Muscle layer of colon (tissue), 2 donors: Measurements from ENCODE around the gene ROPN1.

Source experiments
- H3K27ac ChIP-seq: one replicate; pipeline ENCODE4 v1.7.0; 2013; ENCODE audit warnings: low read depth, mild to moderate bottlenecking, low read length, moderate library complexity
- H3K27me3 ChIP-seq, 2 donors: one replicate each; pipeline ENCODE4 v1.7.0; 2013; ENCODE audit warnings: low read length in 2 of 2, mild to moderate bottlenecking in 2 of 2; ENCODE audit not compliant: insufficient read depth in 2 of 2, control insufficient read depth in 1 of 2
- H3K36me3 ChIP-seq: one replicate; pipeline ENCODE4 v1.7.0; 2013; ENCODE audit warnings: mild to moderate bottlenecking, low read length; ENCODE audit not compliant: insufficient read depth
- H3K4me1 ChIP-seq: one replicate; pipeline ENCODE4 v1.7.0; 2013; ENCODE audit warnings: mild to moderate bottlenecking, low read length; ENCODE audit not compliant: insufficient read depth
- H3K4me3 ChIP-seq, 2 donors: one replicate each; pipeline ENCODE4 v1.7.0; 2013; ENCODE audit warnings: low read length in 2 of 2, low read depth in 1 of 2, mild to moderate bottlenecking in 1 of 2, moderate library complexity in 1 of 2
- H3K9ac ChIP-seq: one replicate; pipeline ENCODE4 v1.7.0; 2013; ENCODE audit warnings: low read length
- H3K9me3 ChIP-seq: one replicate; pipeline ENCODE4 v1.7.0; 2013; ENCODE audit warnings: mild to moderate bottlenecking, low read length
- donor health status: abdominal sarcoma.
- donor health status: Adenocarcinoma of cecum.

Gene ROPN1

DNA sequence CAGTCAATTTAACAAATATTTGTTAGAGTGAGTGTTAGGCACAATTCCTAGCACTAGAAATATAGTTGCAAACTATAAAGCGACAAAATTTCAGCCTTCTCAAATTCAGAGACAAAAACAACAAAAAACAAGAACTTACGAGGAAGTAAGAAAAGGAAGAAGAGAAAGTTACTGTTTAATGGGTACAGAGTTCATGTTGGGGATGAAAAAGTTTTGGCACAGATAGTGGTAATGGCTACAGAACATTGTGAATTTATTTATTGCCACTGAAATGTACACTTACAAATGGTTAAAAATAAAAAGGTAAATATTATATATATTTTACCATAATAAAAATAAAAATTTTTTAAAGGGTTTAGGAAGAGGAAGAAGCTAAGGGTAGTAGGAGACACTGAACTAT, 52.2 kb downstream of the ROPN1 start:
- no peak overlapping the region for H3K27ac ChIP-seq
- H3K9me3 ChIP-seq: no peaks in the 10 kb centered on the region
- no peak overlapping the region for H3K9ac ChIP-seq
- no peaks in the 10 kb centered on the region for H3K27me3 ChIP-seq
- no peak overlapping the region for H3K4me3 ChIP-seq
- H3K36me3 ChIP-seq: peaks cover 9% of the 10 kb centered on the region
- H3K4me1 ChIP-seq: no peaks in the 10 kb centered on the region

DNA sequence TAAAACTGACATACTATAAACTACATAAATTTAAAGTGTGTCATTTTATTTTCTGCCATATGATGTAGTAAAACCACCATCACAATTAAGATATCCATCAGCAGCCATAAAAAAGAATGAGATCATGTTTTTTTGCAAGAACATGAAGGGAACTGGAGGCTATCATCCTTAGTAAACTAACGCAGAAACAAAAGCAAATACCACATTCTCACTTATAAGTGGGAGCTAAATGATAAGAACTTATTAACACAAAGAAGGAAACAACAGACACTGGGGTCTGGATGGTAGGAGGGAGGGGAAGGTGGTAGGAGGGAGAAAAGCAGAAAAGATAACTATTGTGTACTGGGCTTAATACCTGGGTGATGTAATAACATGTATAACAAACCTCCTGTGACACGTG, 55.5 kb downstream of the ROPN1 start:
- no peaks in the 10 kb centered on the region for H3K9me3 ChIP-seq
- no peaks in the 10 kb centered on the region for H3K36me3 ChIP-seq
- no peak overlapping the region for H3K4me3 ChIP-seq
- no peaks in the 10 kb centered on the region for H3K4me1 ChIP-seq
- H3K9ac ChIP-seq: no peak overlapping the region
- H3K27me3 ChIP-seq: no peaks in the 10 kb centered on the region
- H3K27ac ChIP-seq: no peak overlapping the region

DNA sequence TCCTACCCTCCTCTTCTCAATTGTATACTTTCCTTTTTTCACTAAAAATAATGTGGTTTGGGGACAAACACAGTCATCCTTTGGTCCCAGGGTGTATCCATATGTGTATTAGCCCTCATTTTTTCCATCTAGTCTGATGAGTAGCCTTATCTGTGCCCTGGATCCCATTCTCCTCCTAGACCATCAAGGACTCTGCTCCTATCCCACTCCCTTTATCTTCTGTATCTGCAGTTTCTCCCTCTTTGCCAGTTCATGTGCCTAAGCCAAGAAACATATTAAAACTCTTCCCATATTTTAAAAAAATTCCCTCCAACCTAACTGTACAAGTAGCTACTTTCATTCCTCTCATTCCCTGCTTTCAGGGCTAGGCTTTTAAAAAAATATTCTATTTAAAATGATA, 56.1 kb downstream of the ROPN1 start:
- no peaks in the 10 kb centered on the region for H3K36me3 ChIP-seq
- H3K9ac ChIP-seq: no peak overlapping the region
- no peak overlapping the region for H3K4me3 ChIP-seq
- H3K27ac ChIP-seq: no peak overlapping the region
- H3K9me3 ChIP-seq: no peaks in the 10 kb centered on the region
- no peaks in the 10 kb centered on the region for H3K4me1 ChIP-seq
- no peaks in the 10 kb centered on the region for H3K27me3 ChIP-seq

DNA sequence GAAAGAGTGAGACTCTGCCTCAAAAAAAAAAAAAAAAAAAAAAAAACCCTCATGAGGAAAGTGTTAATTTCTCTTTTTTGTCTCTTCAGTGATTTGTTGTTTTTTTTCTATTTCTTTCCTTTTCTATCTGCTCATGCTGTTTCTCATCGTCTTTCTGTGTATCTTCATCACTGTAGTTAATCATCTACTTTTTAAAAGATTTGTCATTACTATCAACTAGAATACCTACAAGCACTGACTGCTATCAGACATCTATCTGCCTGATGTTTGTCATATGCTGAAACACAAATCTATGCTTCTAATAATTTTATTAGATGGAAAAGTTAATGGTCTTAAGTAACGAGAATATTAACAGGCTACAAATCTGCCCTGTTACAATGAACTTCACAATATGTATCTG, 57.7 kb downstream of the ROPN1 start:
- Histone ChIP-seq H3K36me3 (no peaks in the 10 kb centered on the region), H3K9me3 (no peaks in the 10 kb centered on the region), H3K27me3 (no peaks in the 10 kb centered on the region), H3K4me3 (no peak overlapping the region), H3K9ac (no peak overlapping the region), H3K4me1 (no peaks in the 10 kb centered on the region), H3K27ac (no peak overlapping the region)

DNA sequence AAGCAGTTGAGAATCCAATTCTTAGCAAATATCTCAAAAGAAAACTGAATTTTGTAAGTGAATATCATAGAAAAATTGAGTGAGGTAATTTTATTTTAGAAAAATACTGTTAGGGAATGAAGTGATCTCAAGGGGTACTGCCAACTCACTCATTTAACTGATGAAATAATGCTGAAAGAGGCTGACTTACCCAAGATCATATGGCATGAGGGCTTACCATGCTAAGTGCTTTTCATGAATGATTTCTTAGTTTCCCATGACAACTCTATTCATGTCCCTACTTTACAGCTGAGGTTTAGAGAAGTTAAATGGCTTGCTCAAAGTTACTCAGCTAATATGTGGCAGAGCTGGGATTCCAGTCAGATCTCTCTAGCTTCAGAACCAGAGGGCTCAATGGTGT, 61.5 kb downstream of the ROPN1 start:
- no peak overlapping the region for H3K4me3 ChIP-seq
- no peaks in the 10 kb centered on the region for H3K36me3 ChIP-seq
- no peaks in the 10 kb centered on the region for H3K9me3 ChIP-seq
- H3K27ac ChIP-seq: no peak overlapping the region
- no peak overlapping the region for H3K9ac ChIP-seq
- no peaks in the 10 kb centered on the region for H3K4me1 ChIP-seq
- no peaks in the 10 kb centered on the region for H3K27me3 ChIP-seq

DNA sequence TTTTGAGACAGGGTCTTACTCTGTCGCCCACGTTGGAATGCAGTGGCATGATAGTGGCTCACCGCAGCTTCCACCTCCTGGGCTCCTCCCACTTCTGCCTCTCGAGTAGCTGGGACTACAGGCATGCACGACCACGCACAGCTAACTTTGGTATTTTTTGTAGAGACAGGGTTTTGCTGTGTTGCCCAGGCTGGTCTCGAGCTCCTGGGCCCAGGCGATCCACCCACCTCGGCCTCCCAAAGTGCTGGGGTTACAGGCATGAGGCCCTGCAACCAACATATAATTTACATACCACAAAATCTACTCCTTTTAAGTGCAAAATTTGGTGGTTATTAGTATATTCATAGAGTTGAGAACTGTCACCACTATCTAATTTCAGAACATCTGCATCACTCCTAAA, 62.6 kb downstream of the ROPN1 start:
- H3K9ac ChIP-seq: no peak overlapping the region
- H3K4me3 ChIP-seq: no peak overlapping the region
- no peaks in the 10 kb centered on the region for H3K27me3 ChIP-seq
- no peak overlapping the region for H3K27ac ChIP-seq
- H3K36me3 ChIP-seq: no peaks in the 10 kb centered on the region
- H3K9me3 ChIP-seq: no peaks in the 10 kb centered on the region
- no peaks in the 10 kb centered on the region for H3K4me1 ChIP-seq

DNA sequence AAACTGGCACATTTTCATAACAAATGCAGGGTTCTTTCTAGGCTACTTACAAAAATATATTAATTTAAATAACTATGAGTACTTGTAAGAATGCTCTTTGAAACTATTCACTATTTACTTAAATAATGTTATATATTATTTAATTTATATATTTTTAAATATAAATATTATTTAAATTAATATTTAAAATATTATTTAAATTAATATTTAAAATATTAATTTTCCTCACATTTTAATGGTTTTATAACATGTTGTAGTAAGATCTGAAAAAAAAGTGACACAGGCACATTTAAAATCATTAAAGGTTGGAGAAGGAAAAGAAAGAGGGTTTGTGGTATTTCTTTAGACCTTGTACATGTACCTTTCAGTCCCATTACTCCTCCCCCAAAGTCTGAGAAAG, 65.5 kb downstream of the ROPN1 start:
- Histone ChIP-seq H3K27ac (no peak overlapping the region), H3K9ac (no peak overlapping the region), H3K4me3 (no peak overlapping the region), H3K9me3 (no peaks in the 10 kb centered on the region), H3K27me3 (no peaks in the 10 kb centered on the region), H3K36me3 (no peaks in the 10 kb centered on the region), H3K4me1 (no peaks in the 10 kb centered on the region)

DNA sequence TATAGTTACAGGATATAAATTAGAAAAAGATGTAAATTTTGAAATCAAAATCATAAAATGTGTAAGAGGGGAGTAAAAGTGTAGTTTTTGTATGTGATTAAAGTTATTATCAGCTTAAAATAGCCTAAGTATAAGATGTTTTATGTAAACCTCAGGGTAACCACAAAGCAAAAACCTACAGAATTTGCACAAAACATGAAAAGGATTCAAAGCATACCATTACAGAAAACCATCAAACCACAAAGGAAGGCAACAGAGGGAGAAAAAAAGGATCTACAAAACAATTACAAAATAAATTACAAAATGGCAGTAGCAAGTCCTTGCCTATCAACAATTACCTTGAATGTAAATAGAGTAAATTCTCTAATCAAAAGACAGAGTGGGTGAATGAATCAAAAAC, 71.1 kb downstream of the ROPN1 start:
- H3K36me3 ChIP-seq: peaks cover 7% of the 10 kb centered on the region
- no peak overlapping the region for H3K27ac ChIP-seq
- no peak overlapping the region for H3K9ac ChIP-seq
- H3K9me3 ChIP-seq: no peaks in the 10 kb centered on the region
- no peak overlapping the region for H3K4me3 ChIP-seq
- no peaks in the 10 kb centered on the region for H3K4me1 ChIP-seq
- no peaks in the 10 kb centered on the region for H3K27me3 ChIP-seq

DNA sequence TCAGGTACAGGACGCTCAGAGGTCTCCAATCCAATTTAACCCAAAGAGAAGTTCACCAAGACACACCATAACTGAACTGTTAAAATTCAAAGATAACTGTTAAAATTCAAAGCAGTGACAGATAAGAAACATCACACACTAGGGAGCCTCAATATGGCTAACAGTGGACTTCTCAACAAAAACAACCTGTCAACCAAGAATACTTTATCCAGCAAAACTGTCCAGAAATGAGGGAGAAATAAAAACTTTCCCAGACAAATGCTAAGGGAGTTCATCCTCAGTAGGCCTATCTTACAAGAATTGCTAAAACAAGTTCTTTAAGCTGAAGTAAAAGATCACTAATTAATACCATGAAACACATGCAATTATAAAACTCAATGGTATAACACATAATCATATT, 71.5 kb downstream of the ROPN1 start:
- H3K27me3 ChIP-seq: no peaks in the 10 kb centered on the region
- no peak overlapping the region for H3K9ac ChIP-seq
- no peaks in the 10 kb centered on the region for H3K4me1 ChIP-seq
- H3K9me3 ChIP-seq: no peaks in the 10 kb centered on the region
- peaks cover 7% of the 10 kb centered on the region for H3K36me3 ChIP-seq
- no peak overlapping the region for H3K27ac ChIP-seq
- no peak overlapping the region for H3K4me3 ChIP-seq

DNA sequence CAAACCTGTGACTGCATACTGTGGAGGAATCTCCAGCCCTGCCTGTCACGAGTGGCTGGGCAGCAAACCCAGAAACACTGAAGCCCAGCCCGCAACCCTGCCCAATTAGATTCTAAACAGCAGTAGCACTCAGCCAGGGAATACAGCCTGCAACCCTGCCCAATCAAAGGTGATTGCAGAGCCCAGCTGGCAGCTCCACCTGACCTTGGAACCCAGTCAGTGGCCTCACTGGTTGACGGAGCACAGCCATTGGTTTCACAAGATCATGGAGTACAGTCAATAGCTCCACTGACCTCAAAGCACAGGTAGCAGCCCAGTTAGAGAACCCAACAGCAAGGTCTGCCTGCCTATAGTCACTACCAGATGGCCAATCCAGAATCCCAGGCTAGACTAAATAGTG, 72.6 kb downstream of the ROPN1 start:
- no peak overlapping the region for H3K4me3 ChIP-seq
- no peak overlapping the region for H3K27ac ChIP-seq
- H3K4me1 ChIP-seq: no peaks in the 10 kb centered on the region
- no peak overlapping the region for H3K9ac ChIP-seq
- H3K36me3 ChIP-seq: peaks cover 7% of the 10 kb centered on the region
- H3K27me3 ChIP-seq: no peaks in the 10 kb centered on the region
- no peaks in the 10 kb centered on the region for H3K9me3 ChIP-seq
